K562 (cell line): ENCODE measurements around the gene ENTPD6.

ENCODE experiments used
- MAFK ChIP-seq: IDR thresholded peaks from 2 replicates; pipeline ENCODE4 v1.6.1; 2011; ENCODE audit warnings: low read length, improper control_type of control experiment
- POLR2A ChIP-seq: fragments of 450-650 bp; conservative IDR thresholded peaks from 2 replicates; pipeline ENCODE4 v1.6.1; 2016
- TF ChIP-seq, protein P1 (sequence below), 3 experiments: IDR thresholded peaks in 2 of 3; conservative IDR thresholded peaks in 1 of 3; 2 replicates each; pipeline ENCODE4 v1.5.1; 2011 to 2012; ENCODE audit warnings: low read length in 3 of 3, mild to moderate bottlenecking in 3 of 3, control low read depth in 2 of 3, improper control_type of control experiment in 1 of 3, inconsistent platforms in 1 of 3, low read depth in 1 of 3, mixed read lengths in 1 of 3, moderate library complexity in 1 of 3; ENCODE audit not compliant: insufficient read depth in 2 of 3

DNA sequence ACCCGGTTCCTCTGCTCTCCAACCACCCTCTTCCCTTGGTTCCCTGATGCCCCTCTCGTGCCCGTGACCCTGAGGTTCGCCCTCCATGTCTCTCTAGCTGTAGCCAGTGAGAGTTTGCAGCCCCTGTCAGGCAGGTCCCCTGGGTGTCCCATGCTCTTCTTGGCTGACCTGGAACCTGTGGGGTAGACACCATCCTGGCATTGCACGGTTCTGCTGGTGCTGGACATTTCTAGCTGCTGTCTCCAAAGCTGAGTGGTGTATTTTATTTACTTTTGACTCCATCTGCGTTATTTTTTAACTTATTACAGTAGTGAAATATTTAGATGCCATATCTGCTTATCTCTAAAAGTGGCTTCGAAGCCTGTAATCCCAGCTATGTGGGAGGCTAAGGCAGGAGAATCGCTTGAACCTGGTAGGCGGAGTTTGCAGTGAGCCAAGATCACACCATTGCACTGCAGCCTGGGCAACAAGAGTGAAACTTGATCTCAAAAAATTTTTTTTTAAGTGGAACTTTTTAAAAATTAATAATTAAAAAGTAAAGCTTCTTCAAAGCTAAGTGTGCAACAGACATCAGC is 12.5 kb downstream of the ENTPD6 start:
- TF ChIP-seq MAFK, result no peak
- TF ChIP-seq, protein P1, sequence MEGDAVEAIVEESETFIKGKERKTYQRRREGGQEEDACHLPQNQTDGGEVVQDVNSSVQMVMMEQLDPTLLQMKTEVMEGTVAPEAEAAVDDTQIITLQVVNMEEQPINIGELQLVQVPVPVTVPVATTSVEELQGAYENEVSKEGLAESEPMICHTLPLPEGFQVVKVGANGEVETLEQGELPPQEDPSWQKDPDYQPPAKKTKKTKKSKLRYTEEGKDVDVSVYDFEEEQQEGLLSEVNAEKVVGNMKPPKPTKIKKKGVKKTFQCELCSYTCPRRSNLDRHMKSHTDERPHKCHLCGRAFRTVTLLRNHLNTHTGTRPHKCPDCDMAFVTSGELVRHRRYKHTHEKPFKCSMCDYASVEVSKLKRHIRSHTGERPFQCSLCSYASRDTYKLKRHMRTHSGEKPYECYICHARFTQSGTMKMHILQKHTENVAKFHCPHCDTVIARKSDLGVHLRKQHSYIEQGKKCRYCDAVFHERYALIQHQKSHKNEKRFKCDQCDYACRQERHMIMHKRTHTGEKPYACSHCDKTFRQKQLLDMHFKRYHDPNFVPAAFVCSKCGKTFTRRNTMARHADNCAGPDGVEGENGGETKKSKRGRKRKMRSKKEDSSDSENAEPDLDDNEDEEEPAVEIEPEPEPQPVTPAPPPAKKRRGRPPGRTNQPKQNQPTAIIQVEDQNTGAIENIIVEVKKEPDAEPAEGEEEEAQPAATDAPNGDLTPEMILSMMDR (IDR thresholded peaks at IDR 0.05 in 2 of 3, conservative IDR thresholded peaks at IDR 0.05 in 1 of 3; ENCODE audit: insufficient read depth in 2 of 3, low read depth in 1 of 3, low read length in 3 of 3), result no peak
- no peak for TF ChIP-seq POLR2A
